GM20431 (cell line): Measurements from ENCODE around the gene CDH12.
"Not testable (repeated sequence)": the region's sequence is repeated elsewhere in the genome, so short reads cannot be mapped to it uniquely, and the experiment has no call there.

Source experiments
- in situ Hi-C: fragments of 300-500 bp; cut with MseI, MboI; formaldehyde crosslinking; loops from one replicate; pipeline ENCODE4 v1.15.0; 2020; ENCODE audit warnings: low sequenced_read_pairs; ENCODE audit not compliant: unreplicated experiment

Gene CDH12

DNA sequence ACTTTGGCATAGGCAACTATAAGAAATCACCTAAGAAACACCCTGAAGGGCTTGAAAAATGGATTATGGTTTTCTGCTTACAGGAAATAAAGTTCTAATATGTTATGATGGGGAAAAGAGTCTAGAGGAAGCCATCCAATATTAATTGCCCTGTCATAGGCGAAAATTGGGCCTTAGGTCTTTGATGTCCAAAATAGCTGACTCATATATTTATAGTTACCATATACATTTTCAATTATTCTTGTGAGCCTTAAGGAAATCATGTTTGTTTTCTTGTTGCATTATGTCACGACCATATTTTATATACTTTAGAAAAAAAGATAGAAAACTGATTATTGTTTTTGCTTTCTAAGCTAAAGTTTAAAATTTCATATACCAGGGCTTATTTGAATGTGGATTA is 509.1 kb downstream of the CDH12 start:
- in situ Hi-C loops: no loop called here

DNA sequence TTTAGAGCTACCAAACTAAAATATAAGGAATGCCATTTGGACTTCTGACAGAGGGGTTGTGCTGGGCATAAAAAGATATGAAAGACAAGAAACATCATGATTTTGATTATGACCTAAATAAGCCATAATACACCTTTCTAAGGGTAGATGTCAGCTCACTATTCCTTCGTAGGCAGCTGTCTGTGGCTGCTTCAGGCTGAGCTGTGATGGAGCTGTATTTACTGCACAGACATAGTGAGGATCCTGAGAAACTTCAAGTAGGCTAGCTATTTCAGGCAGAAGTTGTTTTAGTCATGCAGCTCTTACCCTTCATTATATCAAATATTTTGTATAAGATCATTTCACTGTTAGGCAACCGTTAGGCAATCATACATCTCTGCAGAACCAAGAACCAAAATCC is 511.7 kb downstream of the CDH12 start:
- in situ Hi-C loops: no loop called here

DNA sequence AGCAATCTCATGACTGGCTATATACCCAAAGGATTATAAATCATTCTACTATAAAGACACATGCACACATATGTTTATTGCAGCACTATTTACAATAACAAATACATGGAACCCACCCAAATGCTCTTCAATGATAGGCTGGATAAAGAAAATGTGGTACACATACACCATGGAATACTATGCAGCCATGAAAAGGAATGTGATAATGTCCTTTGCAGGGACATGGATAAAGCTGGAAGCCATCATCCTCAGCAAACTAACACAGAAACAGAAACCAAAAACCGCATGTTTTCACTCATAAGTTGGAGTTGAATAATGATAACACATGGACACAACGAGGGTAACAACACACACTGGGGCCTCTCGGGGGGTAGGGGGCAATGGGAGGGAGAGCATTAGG is 520.2 kb downstream of the CDH12 start:
- in situ Hi-C loops: not testable (repeated sequence)

DNA sequence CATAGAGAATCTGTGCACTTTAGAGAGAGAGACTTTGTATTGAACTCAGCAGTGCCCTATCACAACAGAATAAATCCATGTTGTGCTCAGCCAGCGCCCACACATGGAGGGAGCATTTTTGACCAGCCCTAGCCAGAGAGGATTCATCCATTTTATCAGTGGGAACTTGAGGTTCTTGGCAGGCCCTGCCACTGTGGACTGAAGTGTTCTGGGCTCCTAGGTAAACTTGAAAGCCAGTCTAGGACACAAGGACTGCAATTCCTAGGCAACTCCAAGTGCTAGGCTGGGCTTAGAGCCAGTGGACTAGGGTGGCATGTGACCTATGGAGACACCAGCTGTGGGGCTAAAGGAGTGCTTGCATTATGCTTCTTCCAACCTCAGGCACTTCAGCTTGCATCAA is 523.5 kb downstream of the CDH12 start:
- in situ Hi-C loops: no loop called here

DNA sequence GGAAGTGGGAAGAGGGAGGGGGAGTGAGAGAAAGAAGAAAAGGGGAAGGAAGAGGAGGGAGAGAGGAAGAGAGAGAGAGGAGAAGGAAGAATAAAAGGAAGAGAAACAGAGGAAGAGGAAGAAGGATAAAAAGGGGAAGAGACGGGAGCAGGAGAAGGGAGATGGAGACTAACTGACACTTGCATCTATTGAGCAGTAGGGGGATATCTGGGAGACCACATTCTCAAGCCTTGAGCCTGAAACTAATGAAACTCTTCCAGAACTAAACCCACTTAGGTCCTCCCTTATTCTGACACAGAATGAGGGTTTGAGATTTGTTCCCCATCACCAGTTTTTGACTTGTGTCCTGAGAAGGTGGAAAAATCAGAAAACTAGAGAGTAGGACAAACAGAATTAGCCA is 533.3 kb downstream of the CDH12 start:
- in situ Hi-C loops: no loop called here

DNA sequence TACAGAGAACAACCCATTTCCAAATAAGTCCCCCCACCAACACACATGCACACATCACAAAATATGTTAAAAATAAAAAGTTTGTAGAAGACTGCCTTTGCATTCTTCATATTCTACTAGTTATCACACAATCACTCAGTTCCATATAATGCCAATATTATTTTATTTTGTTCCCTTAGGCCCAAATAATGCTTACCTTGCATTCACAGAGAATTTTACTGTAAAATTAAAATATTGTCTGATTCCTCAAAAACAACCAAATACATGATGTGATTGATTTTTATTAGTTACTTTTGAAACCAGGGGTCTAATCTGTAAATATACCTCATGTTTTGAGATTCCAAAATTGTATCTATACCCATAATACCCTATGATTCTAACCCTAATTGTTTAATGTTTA is 536.9 kb downstream of the CDH12 start:
- in situ Hi-C loops: no loop called here

DNA sequence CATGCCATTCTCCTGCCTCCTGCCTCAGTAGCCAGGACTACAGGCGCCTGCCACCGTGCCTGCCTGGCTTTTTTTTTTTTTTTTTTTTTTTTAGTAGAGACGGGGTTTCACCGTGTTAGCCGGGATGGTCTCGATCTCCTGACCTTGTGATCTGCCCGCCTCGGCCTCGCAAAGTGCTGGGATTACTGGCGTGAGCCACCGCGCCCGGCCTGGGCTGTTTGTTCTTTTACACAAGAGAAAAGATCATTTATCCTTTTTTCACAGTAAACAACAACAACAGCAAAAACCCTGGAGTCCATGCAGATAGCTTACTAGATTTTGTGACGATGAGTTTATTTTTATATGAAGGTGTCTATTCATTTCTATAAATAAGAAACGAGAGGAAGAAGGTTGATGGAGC is 538.1 kb downstream of the CDH12 start:
- in situ Hi-C loops: not testable (repeated sequence)

- in situ Hi-C loops: no loop called here
Measured at GRCh38 chr5:22314548-22314947, 538.6 kb downstream of the CDH12 start.

DNA sequence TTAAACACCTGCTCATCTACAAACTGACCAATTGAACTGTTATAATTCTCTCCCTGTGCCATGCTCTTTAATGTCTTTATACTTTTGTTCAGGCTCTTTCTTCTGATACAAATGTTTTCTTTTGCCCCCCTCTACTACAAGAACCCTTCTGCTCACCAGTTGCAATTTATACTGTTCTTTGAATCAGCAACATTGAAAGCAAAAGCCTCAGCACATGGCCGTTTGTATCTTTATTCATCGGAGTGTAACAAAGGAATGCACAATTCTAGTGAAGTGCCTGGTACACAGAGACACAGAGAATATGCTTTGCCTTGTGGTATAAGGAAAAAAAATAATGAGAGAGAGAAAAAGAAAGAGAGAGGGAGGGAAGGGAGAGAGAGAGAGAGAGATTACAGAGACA is 547.1 kb downstream of the CDH12 start:
- in situ Hi-C loops: no loop called here

GRCh38 chr5:22295832-22296231 is 557.3 kb downstream of the CDH12 start:
- in situ Hi-C loops: no loop called here

- in situ Hi-C loops: no loop called here
Measured at GRCh38 chr5:22293147-22293546, 560.0 kb downstream of the CDH12 start.

GRCh38 chr5:22278164-22278563 is 575.0 kb downstream of the CDH12 start:
- in situ Hi-C loops: no loop called here

DNA sequence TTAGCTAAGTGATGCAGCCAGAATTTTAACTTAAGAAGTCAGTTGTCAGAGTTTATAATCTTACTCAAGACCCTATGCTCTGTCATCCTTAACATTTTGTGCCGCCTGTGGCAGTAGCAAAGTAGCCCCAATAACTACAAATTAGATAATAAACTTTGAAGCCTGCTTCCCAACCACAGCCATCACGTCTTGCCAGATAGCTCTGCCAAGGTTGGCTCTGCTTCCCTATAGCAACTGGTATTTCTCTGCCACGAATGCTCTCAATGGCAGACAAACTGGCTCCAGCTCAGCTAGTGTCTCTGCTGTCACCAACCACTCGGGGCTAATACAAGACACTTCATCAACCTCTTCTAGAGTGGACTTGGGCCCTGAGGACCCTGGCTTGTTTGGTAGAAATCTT is 576.1 kb downstream of the CDH12 start:
- in situ Hi-C loops: no loop called here

DNA sequence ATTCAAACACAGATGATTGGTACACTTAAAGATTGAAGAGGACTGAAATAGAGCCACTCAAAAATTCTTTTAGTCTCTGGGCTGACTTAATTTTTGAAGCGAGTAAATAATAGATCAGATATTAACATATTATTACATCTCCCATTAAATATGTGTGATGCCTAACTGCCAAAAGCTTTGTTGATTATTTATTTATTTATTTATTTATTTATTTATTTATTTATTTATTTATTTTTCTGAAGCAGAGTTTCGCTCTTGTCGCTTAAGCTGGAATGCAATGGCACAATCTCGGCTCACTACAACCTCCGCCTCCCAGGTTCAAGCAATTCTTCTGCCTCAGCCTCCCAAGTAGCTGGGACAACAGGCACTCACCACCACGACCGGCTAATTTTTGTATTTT is 587.3 kb downstream of the CDH12 start:
- in situ Hi-C loops: not testable (repeated sequence)

GRCh38 chr5:22258139-22258538 is 595.0 kb downstream of the CDH12 start:
- in situ Hi-C loops: no loop called here

- in situ Hi-C loops: no loop called here
Measured at GRCh38 chr5:22250528-22250927, 602.6 kb downstream of the CDH12 start.

GRCh38 chr5:22249209-22249729 is 603.9 kb downstream of the CDH12 start:
- in situ Hi-C loops: no loop called here

- in situ Hi-C loops: no loop called here
Measured at GRCh38 chr5:22245770-22246169, 607.4 kb downstream of the CDH12 start.

GRCh38 chr5:22242532-22242931 is 610.6 kb downstream of the CDH12 start:
- in situ Hi-C loops: no loop called here

- in situ Hi-C loops: no loop called here
Measured at GRCh38 chr5:22238047-22238446, 615.1 kb downstream of the CDH12 start.

GRCh38 chr5:22226423-22226822 is 626.7 kb downstream of the CDH12 start:
- in situ Hi-C loops: no loop called here

DNA sequence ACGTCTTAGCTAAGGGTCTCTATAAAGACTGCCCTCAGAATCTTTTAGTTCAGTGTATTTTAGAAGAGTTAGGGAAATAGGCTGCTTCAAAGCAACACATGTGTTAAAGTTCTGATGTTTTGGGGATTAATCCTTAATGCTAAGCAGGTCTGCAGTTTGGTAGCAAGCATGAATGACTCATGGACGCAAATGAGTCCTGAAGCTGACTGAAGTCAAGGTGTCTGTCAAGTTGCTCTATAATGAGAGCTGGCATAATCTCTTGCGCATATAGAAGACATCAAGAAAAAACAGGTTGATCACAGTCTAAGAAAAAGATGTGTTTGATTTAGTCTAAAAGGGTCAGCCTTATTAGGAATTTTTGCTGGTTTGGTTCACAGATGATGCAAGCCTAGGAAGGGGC is 630.1 kb downstream of the CDH12 start:
- in situ Hi-C loops: no loop called here
